IPS-18c (cell line): ENCODE measurements around the gene PPP1R14D.

Experiments
- H3K4me3 ChIP-seq: 2 replicates; pipeline ENCODE4 v1.7.0; 2013; ENCODE audit warnings: low read depth, mild to moderate bottlenecking, low read length, moderate library complexity; ENCODE audit not compliant: insufficient read depth
- H3K9me3 ChIP-seq: one replicate; pipeline ENCODE4 v1.6.1; 2013; ENCODE audit warnings: mild to moderate bottlenecking, low read length, moderate library complexity; ENCODE audit not compliant: control insufficient read depth, insufficient read depth

PPP1R14D gene

GRCh38 chr15:40855706-40856234, 27.3 kb upstream of the PPP1R14D start:
- H3K9me3 ChIP-seq, result no peaks in the 10 kb centered on the region
- H3K4me3 ChIP-seq, result no peak overlapping the region

- H3K4me3 ChIP-seq, result no peak overlapping the region
These were observed 25.7 kb upstream of the PPP1R14D start for GRCh38 chr15:40854161-40854560.

GRCh38 chr15:40853241-40853890, 24.9 kb upstream of the PPP1R14D start:
- Histone ChIP-seq H3K4me3 (no peak overlapping the region), H3K9me3 (no peaks in the 10 kb centered on the region)

More at GRCh38 chr15:40854161-40854560, 25.7 kb upstream of the PPP1R14D start:
- no peaks in the 10 kb centered on the region for H3K9me3 ChIP-seq

DNA sequence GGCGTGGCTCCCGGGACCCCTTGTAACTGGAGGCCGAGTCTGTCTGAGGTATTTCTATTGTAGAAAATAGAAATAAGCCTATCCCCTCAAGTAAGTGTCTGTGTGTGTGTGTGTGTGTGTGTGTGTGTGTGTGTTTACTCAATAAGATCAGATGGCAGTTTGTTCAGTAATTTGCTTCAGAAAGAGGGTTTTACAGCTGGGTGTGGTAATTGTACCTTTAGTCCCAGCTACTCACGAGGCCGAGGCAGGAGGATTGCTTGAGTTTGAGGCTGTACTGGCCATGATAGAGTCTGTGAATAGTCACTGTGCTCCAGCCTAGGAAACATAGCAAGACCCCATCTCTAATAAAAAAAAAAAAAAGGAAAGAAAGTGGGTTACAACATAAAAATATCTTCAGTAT, 24.0 kb upstream of the PPP1R14D start:
- Histone ChIP-seq H3K4me3 (no peak overlapping the region), H3K9me3 (no peaks in the 10 kb centered on the region)

GRCh38 chr15:40850576-40851112, 22.1 kb upstream of the PPP1R14D start:
- Histone ChIP-seq H3K9me3 (no peaks in the 10 kb centered on the region), H3K4me3 (no peak overlapping the region)

DNA sequence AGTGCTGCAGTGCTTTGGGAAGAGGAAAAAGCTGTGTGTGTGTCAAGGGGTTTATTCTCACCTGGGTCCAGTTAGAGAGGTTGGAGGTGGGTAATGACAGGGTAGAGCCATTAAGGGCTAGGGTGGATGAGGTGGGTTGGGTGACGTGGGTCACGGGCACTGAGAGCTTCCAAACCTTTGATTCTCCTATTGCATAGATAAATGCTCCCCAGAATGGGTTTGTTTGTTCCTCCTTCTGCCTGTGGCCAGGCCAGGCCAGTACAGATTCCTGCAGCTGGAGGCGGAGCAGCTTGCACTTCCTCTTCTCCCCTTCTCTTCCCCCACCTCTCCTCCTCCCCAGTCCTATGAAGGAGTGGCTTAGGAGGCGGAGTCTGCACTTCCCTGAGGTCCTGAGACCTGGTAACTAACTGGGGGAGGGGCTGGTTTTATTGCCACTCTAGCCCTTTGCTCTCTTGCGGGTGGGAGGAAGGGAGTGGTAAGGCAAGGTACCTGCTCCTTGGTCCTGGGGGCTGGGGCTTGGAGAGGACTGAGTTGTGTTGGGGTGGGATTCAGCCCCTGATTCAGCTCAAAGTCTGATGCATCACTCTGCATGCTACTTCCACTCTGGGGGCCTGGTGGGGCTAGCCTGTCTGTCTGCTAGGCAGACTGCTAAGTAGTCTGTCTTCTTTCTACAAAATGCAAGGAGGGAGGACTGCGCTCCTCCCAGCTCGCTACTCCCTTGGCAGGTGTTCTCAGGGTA, 18.9 kb upstream of the PPP1R14D start:
- peak overlapping the region; percentile 31 for H3K4me3 ChIP-seq
- H3K9me3 ChIP-seq, result no peaks in the 10 kb centered on the region

GRCh38 chr15:40846841-40847222, 18.3 kb upstream of the PPP1R14D start:
- Histone ChIP-seq H3K4me3 (no peak overlapping the region; the same call in 1 of the 2 replicates), H3K9me3 (no peaks in the 10 kb centered on the region)

GRCh38 chr15:40845511-40846284, 17.2 kb upstream of the PPP1R14D start:
- Histone ChIP-seq H3K4me3 (peak overlapping the region; percentile 92), H3K9me3 (no peaks in the 10 kb centered on the region)

GRCh38 chr15:40845036-40845435, 16.5 kb upstream of the PPP1R14D start:
- H3K9me3 ChIP-seq, result no peaks in the 10 kb centered on the region
- peak overlapping the region; percentile 92 for H3K4me3 ChIP-seq

DNA sequence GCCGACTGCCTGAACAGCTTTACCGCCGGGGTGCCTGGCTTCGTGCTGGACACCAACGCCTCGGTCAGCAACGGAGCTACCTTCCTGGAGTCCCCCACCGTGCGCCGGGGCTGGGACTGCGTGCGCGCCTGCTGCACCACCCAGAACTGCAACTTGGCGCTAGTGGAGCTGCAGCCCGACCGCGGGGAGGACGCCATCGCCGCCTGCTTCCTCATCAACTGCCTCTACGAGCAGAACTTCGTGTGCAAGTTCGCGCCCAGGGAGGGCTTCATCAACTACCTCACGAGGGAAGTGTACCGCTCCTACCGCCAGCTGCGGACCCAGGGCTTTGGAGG, 16.2 kb upstream of the PPP1R14D start:
- peak overlapping the region; percentile 92 for H3K4me3 ChIP-seq
- H3K9me3 ChIP-seq, result no peaks in the 10 kb centered on the region

- Histone ChIP-seq H3K4me3 (peak within 1 kb of the TSS; percentile 92), H3K9me3 (no peaks in the 10 kb centered on the region)
These were observed 15.6 kb upstream of the PPP1R14D start, which contains the start of gene SPINT1 for GRCh38 chr15:40843885-40844695. SPINT1 (plus strand) TSS chr15:40844048; CDS start chr15:40844555, 507 bp downstream.

DNA sequence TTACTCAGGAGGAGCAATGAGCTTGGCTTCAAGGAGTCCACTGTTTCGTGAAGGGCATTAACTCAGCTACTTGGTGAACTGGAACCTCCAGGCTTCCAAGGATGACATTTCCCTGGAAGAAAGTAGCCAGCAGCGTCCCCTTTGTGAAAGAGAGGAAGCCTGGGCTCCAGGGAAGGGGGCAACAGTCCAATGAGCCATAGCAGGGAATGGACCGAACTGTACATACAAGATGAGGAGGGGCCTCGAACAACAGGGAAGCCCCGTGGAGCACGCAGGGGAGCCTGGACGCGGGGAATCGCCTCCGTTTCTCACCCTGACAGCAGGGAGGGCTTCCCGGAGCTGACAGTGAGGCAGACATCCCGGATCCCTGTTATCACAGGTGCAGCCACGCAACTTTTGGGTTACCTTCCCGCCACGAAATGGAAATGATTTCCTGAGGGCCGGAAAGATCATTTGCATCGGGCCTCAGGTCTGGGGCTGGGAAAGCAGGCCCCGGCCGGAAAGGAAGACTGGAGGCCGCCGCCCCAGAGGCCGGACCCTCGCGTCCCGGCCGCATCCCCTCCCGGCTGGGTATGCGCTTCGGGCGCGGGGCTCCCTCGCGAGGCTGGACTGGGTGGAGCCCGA, 14.9 kb upstream of the PPP1R14D start:
- Histone ChIP-seq H3K4me3 (peak overlapping the region; percentile 92), H3K9me3 (no peaks in the 10 kb centered on the region)

DNA sequence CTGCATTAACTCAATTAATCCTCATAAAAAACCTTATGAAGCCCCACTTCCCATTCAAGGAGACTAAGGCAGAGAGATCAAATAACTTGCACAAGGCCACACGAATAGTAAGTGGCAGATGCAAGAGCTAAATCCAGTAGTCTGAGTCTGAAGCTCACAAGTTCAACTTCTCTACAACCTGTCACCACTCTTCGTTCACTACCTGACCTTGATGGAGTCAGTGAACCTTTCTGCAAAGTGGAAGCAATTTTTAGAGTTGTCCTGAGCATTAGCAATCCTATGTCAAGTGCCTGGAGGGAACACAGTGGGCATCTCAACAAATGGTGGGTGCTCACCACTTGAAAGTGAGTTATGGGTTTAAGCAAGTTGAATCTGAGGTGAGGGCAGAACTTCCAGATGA, 13.2 kb upstream of the PPP1R14D start:
- H3K4me3 ChIP-seq, result no peak overlapping the region
- H3K9me3 ChIP-seq, result no peaks in the 10 kb centered on the region

- Histone ChIP-seq H3K9me3 (no peaks in the 10 kb centered on the region), H3K4me3 (no peak overlapping the region)
These were observed 10.2 kb upstream of the PPP1R14D start for GRCh38 chr15:40838756-40839155.

GRCh38 chr15:40836020-40836419, 7.5 kb upstream of the PPP1R14D start:
- Histone ChIP-seq H3K4me3 (no peak overlapping the region), H3K9me3 (no peaks in the 10 kb centered on the region)

GRCh38 chr15:40832903-40833302, 4.4 kb upstream of the PPP1R14D start:
- H3K4me3 ChIP-seq, result no peak overlapping the region

More at GRCh38 chr15:40832903-40833302, 4.4 kb upstream of the PPP1R14D start:
- H3K9me3 ChIP-seq, result no peaks in the 10 kb centered on the region
